Measurements from ENCODE around the gene S100A7A. TPM values are rescaled to one million over a fixed set of nuclear protein-coding genes. Genes with fewer than 3 reads are reported as not detected.

S100A7A gene
- total and polyA plus RNA-seq, 10 donors: not detected

DNA sequence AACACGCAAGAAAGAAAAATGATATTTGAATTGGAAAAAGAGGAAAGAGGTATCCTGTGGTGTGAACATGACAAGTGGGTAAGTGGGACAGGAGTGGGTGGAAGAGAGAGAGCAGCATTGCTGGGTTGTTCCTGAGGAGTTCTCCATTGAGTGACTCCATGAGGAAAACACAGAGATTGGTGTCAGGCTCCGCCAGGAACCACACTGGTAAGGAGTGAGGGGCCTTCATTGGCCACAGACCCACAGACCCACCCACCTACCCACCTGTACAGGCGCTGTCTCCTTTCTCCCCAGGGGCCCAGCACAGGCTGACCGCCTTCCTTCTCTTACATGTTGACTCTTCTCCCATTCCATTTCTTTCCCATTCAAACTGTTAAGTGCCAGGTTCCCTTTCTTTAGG, 20.9 kb downstream of the S100A7A start:
- 85 to 90% (median 86%) methylated on average over 4 of the region's 4 CpGs for WGBS, 5 donors
- peaks cover 0 to 54% (median 0%) of the 10 kb centered on the region in 7 donors for H3K27me3 ChIP-seq (replicated peaks in 1 of 7)

DNA sequence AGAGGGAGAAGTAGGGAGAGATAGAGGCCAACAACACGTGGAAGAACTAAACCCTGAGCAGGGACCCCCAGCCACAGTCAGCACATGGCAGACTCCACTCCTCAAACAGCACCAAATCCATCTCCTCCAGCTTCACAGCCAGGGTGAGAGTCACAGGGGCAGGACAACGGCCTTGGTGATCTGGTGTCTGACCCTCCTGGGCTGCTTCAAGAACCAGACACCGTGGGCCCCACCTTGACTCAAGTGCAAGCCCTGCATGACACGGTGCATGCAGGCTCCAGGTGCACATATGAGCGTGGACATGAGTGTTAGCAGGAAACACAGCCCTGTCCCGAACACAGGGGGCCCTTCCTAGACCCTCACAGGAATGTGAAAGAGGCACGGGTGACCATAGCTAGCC, 22.3 kb downstream of the S100A7A start:
- Histone ChIP-seq H3K4me3 (no peak overlapping the region), H3K9me3 (peaks cover 0 to 5% (median 0%) of the 10 kb centered on the region in 8 donors), H3K4me1 (no peaks in the 10 kb centered on the region), H3K27me3 (replicated peaks in 1 of 7) (peaks cover 0 to 52% (median 0%) of the 10 kb centered on the region in 7 donors), H3K27ac (no peak overlapping the region), H3K36me3 (no peaks in the 10 kb centered on the region)
- no peak for DNase-seq
- 61 to 79% (median 71%) methylated on average over 7 of the region's 7 CpGs for WGBS, 5 donors
- intact Hi-C loops (cut with DNase I; ENCODE audit: low total_unique reads): no loop called here
- no peak for TF ChIP-seq POLR2AphosphoS5 (IDR thresholded peaks at IDR 0.05)
- TF ChIP-seq POLR2A (IDR thresholded peaks at IDR 0.05): no peak
- TF ChIP-seq, protein P1, sequence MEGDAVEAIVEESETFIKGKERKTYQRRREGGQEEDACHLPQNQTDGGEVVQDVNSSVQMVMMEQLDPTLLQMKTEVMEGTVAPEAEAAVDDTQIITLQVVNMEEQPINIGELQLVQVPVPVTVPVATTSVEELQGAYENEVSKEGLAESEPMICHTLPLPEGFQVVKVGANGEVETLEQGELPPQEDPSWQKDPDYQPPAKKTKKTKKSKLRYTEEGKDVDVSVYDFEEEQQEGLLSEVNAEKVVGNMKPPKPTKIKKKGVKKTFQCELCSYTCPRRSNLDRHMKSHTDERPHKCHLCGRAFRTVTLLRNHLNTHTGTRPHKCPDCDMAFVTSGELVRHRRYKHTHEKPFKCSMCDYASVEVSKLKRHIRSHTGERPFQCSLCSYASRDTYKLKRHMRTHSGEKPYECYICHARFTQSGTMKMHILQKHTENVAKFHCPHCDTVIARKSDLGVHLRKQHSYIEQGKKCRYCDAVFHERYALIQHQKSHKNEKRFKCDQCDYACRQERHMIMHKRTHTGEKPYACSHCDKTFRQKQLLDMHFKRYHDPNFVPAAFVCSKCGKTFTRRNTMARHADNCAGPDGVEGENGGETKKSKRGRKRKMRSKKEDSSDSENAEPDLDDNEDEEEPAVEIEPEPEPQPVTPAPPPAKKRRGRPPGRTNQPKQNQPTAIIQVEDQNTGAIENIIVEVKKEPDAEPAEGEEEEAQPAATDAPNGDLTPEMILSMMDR (IDR thresholded peaks at IDR 0.05 in 8 of 11, conservative IDR thresholded peaks at IDR 0.05 in 3 of 11): no peak

More for the DNA sequence above, 20.9 kb downstream of the S100A7A start:
- TF ChIP-seq, protein P1 (IDR thresholded peaks at IDR 0.05 in 8 of 11, conservative IDR thresholded peaks at IDR 0.05 in 3 of 11): no peak
- no peak for TF ChIP-seq POLR2A (IDR thresholded peaks at IDR 0.05)
- TF ChIP-seq POLR2AphosphoS5 (IDR thresholded peaks at IDR 0.05): no peak
- no peak for DNase-seq
- intact Hi-C loops (cut with DNase I; ENCODE audit: low total_unique reads): no loop called here
- H3K27ac ChIP-seq: no peak overlapping the region
- no peaks in the 10 kb centered on the region for H3K9me3 ChIP-seq
- H3K36me3 ChIP-seq: no peaks in the 10 kb centered on the region
- no peak overlapping the region for H3K4me3 ChIP-seq
- H3K4me1 ChIP-seq: no peaks in the 10 kb centered on the region

DNA sequence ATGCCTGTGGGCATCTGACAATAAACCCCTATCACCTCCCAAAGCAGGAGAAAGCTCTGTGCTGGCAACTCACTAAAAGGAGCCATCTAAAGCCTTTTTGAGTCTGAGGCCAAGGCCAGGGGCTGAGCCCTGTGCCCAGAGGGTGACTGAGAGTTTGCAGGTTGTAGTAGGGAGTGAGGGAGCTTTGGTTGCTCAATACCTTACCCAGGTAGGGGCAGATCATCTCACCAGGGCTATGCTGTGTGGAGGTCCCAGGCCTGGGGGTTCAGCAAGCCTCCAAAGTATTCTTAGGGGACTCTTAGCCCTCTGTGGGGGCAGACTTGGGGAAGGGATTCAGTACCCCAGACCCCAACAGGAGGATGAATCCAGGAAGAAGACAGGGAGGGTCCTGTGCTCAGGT, 23.0 kb downstream of the S100A7A start:
- H3K27me3 ChIP-seq (replicated peaks in 1 of 7): peaks cover 0 to 52% (median 0%) of the 10 kb centered on the region in 7 donors
- no peak overlapping the region for H3K27ac ChIP-seq
- DNase-seq: no peak
- H3K4me3 ChIP-seq: no peak overlapping the region
- TF ChIP-seq POLR2A (IDR thresholded peaks at IDR 0.05) (no peak), POLR2AphosphoS5 (IDR thresholded peaks at IDR 0.05) (no peak)
- TF ChIP-seq, protein P1 (IDR thresholded peaks at IDR 0.05 in 8 of 11, conservative IDR thresholded peaks at IDR 0.05 in 3 of 11): no peak
- H3K4me1 ChIP-seq: no peaks in the 10 kb centered on the region
- no peaks in the 10 kb centered on the region for H3K36me3 ChIP-seq
- peaks cover 0 to 5% (median 0%) of the 10 kb centered on the region in 8 donors for H3K9me3 ChIP-seq
- intact Hi-C loops (cut with DNase I; ENCODE audit: low total_unique reads): no loop called here

DNA sequence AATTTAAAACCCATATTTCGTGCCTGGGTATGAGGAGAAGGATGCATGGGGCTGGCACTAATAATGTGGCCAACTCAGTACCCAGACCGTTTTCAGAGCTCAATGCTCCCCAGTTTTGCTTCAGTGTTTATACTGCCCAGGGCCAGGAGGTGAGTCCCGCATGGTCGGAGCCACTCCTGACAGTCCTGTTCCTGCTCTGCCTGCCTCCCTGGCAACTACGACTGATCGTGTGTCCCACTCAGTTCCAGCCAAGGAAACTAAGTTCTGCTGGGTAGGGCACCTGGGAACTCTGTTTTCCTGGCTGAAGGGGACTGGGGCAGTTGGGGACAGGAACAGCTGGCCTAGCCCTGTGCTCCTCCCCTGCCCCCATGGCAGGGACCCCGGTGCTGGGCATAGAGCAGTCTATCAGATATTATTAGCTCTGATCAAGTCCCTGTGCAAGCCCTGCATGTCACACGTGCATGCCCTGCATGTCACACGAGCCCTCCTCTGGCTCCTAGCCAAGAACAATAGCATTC, 25.0 kb downstream of the S100A7A start:
- H3K27me3 ChIP-seq (replicated peaks in 1 of 7): peaks cover 0 to 57% (median 0%) of the 10 kb centered on the region in 7 donors
- intact Hi-C loops (cut with DNase I; ENCODE audit: low total_unique reads): no loop called here
- DNase-seq: peak; percentile 51
- H3K9me3 ChIP-seq: peaks cover 0 to 5% (median 0%) of the 10 kb centered on the region in 8 donors
- no peaks in the 10 kb centered on the region for H3K4me1 ChIP-seq
- no peak overlapping the region for H3K27ac ChIP-seq
- WGBS, 5 donors: 62 to 70% (median 67%) methylated on average over 7 to 9 of the region's 9 CpGs
- no peak overlapping the region for H3K4me3 ChIP-seq
- TF ChIP-seq POLR2AphosphoS5 (IDR thresholded peaks at IDR 0.05) (no peak), POLR2A (IDR thresholded peaks at IDR 0.05) (no peak)
- TF ChIP-seq, protein P1 (IDR thresholded peaks at IDR 0.05 in 8 of 11, conservative IDR thresholded peaks at IDR 0.05 in 3 of 11): no peak
- H3K36me3 ChIP-seq: no peaks in the 10 kb centered on the region
